GM21367 (cell line): ENCODE results near the gene CCDC9B.

Experiments used
- ATAC-seq: cut with Tn5 transposase; IDR thresholded peaks from one replicate; pipeline ENCODE4 v1.9.1; 2021; ENCODE audit not compliant: unreplicated experiment

The CCDC9B gene

GRCh38 chr15:40365624-40366456 is 25.1 kb upstream of the CCDC9B start:
- no peak for ATAC-seq

GRCh38 chr15:40365016-40365415 is 24.3 kb upstream of the CCDC9B start:
- ATAC-seq: no peak

DNA sequence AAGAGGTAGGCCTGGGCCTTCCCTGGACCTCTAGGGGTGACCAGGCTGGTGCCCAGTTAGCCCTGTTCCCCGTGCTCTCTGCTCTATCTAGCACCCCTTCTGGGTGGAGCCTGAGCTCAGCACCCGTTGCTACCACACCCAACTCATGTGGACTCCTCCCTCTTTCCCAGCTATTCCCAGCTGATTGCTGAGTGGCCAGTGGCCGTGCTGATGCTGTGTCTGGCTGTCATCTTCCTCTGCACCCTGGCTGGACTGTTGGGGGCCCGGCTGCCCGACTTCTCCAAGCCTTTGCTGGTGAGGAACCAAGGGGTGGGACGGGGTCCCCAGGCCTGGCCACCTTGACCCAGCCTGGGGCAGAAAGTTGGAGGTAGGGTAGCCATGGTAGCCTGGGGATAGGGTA is 23.5 kb upstream of the CCDC9B start:
- no peak for ATAC-seq

GRCh38 chr15:40363611-40364010 is 22.9 kb upstream of the CCDC9B start:
- no peak for ATAC-seq

DNA sequence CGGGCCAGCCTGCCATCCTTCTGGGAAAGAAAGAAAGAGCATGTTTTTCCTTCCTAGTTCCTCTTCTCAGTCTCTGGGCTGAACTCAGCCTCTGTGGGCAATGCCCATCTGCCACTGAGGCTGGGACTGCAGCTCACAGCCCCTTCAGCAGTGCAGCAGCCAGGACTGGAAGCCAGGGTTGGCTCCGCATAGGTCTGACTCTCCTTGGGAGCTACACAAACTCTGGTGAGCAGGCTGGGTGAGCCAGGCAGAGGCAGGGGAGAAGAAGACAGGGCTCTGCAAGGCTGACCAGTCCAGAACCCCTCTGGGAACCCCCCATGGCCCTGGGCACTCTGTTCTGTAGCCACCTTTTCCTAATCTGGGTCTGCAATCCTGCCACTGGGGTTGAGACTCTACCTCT is 20.9 kb upstream of the CCDC9B start:
- no peak for ATAC-seq

DNA sequence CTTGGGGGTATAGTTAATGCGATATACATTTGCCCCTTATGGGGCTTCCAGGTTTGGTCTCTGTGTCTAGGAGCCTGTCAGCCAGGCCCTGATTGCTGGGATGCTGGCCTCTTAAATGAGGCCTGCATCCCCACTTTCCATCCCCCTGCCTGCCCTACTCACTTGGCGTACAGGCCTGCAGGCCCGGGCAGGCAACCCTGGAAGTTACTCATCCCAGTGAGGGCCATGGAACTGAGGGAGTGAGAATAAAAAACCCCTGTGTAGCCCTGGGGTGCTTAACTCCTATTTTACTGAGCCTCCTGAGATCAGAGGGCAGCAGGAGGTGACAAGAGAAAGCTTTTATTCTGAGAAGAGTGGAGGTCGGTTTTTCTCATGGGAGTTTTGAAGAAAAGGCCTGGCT is 19.3 kb upstream of the CCDC9B start:
- ATAC-seq: no peak

GRCh38 chr15:40358471-40359353 is 18.0 kb upstream of the CCDC9B start:
- no peak for ATAC-seq

- peak; percentile 75 for ATAC-seq
These were observed 17.2 kb upstream of the CCDC9B start, which contains the start of gene DISP2 for GRCh38 chr15:40357723-40358470. Gene DISP2, plus strand, starts transcription at chr15:40358219. Its CDS starts 103 bp downstream, at chr15:40358322.

- ATAC-seq: no peak
These were observed 16.5 kb upstream of the CCDC9B start for GRCh38 chr15:40357246-40357645.

GRCh38 chr15:40355976-40356585 is 15.3 kb upstream of the CCDC9B start:
- ATAC-seq: no peak

DNA sequence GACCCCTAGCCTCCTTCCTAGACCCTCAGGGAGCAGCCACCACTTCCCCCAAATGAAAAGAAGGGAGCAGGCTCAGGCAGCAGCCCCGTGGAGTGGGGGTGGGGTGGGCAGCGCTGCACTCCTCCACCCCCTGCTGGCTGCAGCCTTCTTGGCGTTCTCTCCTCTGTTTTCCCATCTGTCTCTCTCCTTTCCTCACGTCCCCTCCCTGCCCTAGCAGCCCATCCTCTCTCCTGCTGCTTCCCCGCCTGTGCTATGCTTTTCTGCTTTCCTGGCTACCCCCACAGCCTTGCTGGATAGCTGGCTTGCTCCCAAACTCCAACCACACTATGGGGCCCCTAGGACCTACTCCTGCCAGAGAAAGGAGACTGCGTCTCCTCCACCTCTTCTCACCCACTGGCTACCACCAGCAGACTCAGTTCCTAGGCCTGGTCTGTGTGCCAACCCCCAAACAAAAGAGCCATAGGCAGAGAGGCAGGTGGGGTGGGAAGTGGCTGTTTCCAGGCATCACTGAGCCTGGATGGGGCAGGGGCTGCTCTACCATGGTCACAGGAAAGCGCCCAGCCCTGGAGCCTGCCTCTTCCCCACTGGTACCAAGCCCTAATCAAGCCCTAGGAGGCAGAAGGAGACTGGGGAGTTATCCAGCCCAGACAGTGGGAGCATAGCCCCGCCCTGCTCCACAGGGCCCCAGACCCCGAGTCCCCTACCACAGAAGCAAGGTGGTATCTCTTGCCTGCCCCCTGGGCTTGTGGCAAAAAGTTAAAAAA is 13.9 kb upstream of the CCDC9B start:
- ATAC-seq: no peak

DNA sequence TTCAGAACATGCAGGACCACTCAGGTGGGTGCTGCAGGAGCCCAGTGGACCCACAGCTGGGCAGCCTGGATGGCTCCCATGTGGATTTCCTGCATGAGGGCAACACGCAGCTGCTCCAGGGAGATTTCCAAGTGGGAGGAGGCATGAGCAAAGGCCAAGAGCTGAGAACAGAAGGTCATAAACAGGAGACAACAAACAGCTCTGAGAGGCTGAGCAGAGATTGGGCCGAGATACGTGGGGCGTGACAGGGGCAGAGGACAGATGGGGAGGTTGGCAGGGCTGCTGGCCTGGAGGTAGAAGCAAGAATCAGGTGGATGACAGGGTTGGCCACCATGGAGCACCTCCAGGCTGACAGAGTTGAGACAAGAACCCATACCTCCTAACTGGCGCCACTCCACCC is 13.0 kb upstream of the CCDC9B start:
- ATAC-seq: no peak

DNA sequence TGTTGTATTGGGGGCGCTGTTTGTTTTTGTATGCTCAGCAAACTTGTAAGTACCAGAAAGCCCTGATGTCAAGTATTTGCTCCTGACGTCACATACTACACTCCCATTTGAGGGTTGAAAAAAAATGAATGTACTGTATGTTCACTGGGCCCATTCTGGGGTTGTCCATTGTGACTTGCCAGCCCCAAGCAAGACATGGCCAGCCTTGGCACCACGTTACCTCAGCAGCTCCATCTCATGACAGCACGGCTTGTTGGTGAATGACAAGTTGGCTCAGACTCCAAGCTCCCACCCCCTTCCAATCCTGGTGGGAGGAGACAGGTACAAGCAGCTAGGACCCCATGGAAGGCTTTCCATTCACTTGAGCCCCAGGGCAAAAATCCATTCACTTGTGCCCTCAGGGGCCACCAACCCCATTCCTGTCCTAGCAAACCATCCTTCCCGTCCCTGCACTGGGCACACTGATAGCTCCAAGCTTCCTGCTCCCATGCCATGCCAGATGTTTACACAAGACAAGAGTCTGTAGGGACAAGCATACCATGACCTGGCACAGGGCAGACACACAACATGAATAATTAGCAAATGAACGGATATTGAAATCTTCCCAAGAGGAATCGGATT is 11.7 kb upstream of the CCDC9B start:
- no peak for ATAC-seq

GRCh38 chr15:40349163-40349562 is 8.4 kb upstream of the CCDC9B start:
- no peak for ATAC-seq

GRCh38 chr15:40348474-40348870 is 7.7 kb upstream of the CCDC9B start:
- no peak for ATAC-seq

- ATAC-seq: no peak
These were observed 7.1 kb upstream of the CCDC9B start for GRCh38 chr15:40347559-40348473.

DNA sequence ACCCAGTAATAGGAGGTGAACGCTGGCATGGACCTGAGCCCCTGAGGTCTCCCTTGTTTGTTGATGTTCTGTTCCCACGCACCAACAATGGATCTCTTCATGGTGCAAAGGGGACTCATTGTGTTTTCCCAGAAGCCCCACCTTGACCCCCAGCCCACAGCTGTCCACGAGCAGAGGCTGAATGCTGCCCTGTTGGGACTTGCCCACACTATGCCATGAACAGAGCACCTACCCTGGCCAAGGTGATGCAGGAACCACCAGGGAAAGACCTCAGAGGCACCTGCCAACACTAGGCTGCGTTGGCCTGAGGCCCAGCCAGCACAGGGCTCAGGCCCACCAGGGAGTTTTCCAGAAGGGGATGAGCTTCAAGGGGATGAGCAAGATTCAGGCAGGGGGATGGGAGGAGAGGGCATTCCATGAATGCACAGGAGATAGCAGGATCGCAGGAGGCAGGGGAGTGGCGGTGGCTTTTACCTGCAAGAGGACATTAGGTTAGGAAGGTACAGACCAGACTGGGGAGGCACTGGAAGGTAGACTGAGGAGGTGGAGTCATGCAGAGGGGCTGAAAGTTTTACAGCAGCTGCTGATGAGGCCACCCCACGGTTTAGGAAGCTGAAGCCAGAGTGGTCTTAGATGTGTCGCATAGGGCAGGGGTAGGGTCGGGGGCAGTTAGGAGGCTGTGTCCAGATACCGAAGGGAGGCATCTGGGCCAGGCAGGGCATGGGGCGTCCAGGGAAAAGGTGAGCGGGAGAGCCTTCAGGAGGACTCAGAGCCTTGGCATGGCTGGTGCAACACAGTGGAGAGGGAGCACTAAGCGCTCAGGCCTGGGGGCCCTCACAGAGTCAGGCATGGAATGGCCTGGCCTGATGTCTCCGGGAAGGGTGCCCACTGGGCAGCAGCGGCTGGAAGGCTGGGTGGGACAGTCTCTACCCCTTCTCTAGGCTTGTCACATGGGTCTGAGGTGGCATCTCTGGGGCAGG is 6.1 kb upstream of the CCDC9B start:
- ATAC-seq: no peak
